T47D (cell line): ENCODE data around the gene CCNL2.

Experiments
- DNase-seq, 2 experiments: peaks; one replicate each; pipeline versions ENCODE4 v3.0.0 to v3.0.0-alpha.2; 2011 to 2012; ENCODE audit warnings: low read depth in 1 of 2, low spot score in 1 of 2
- JUND ChIP-seq: IDR thresholded peaks from 2 replicates; pipeline ENCODE4 v1.6.1; 2012; ENCODE audit warnings: low read depth
- in situ Hi-C: cut with HindIII; loops from 2 replicates; pipeline ENCODE4 v1.10.0; 2016; ENCODE audit warnings: low sequenced_read_pairs, low pct_unique_long_range_greater_than_20kb

The CCNL2 gene

DNA sequence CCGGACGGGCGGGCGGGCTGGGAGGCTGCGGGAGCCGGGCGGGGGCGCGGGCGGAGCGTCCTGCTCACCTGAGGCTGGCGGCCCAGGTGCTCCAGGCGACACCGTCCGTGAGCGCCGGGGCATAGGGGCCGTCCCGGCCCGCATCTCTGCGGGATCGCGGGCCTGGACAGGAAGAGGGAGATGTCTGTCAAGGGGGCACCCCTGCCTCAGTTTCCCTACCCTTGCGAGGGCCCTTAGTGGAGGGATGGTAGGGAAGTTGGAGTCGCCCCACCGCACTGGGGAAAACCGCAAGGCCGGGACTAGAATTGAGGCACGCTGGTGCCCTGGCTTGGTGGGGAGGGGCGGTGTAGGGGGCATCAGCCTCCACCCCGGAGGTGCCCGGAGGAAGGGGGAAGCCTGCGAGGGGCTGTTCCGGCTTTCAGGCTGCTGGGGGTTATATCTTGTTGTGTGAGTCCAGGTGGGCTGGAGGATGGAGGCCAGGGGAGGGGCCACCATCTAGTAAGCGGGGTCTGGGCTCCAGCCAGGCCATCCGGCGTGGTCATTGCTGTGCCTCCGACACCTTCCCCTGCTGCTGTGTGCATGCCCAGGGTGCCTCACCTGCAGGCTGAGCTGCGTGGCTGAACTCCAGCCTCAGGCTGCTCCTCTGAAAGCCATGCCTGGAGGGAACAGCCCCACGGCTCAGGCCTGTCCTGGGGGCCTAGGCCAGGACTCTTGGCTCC is 36.9 kb upstream of the CCNL2 start:
- DNase-seq: no peak
- no peak for TF ChIP-seq JUND
- in situ Hi-C loops: no loop called here

DNA sequence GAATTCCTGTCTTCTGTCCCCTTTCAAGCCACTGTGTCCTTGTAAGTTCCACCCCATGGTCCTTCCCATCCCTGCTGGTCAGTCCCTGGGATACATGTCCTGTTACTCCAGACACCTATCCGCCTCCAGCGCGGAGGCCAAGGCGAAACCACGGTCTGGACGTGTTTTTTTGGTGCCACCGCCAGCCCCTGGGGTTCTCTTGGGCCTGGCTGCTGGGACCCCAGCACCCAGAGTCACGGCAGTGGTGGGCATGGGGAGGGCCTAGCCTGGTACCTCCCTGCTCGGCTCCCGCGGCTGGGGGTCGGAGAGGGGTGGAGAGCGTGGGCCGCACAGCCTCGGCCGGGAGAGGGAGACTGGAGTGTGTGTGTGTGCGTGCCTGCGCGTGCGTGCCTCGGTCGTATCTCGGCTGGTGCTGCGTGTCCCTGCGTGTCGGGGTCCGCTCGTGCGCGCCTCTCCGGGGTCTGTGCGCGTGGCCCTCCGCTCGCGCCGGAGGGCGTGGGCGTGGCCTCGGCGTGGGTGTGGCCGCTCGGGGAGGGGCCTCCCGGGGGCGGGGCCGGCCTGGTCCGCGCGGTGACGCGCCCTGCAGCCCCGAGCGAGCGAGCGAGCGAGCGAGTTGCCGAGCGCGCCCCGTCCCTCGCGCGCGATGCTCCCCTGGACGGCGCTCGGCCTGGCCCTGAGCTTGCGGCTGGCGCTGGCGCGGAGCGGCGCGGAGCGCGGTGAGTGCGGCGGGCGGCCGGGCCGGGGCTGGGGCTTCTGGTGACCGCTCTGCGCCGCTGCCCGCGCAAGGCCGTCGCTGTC is 36.2 kb upstream of the CCNL2 start, which contains the start of gene VWA1:
Gene VWA1 (plus strand): TSS at position 585 of the 798 bp plus-strand sequence. CDS start 59 bp downstream, at position 644.
- in situ Hi-C loops: no loop called here
- TF ChIP-seq JUND: no peak
- DNase-seq: peak; percentile 84 to 93

DNA sequence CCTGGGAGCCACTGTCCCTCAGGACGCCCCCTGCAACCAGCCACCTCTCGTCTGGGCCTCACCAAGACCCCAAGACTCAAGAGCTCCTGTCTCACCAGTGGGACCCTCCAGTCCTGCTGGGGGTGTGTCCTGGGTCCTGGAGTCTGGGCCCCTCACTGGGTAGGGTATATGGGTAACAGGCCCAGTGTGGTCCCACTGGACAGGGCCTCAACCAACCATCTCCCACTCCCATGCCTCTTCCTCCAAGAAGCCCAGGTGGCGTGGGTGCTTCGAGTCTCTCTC is 35.6 kb upstream of the CCNL2 start:
- TF ChIP-seq JUND: no peak
- in situ Hi-C loops: no loop called here
- DNase-seq: no peak

DNA sequence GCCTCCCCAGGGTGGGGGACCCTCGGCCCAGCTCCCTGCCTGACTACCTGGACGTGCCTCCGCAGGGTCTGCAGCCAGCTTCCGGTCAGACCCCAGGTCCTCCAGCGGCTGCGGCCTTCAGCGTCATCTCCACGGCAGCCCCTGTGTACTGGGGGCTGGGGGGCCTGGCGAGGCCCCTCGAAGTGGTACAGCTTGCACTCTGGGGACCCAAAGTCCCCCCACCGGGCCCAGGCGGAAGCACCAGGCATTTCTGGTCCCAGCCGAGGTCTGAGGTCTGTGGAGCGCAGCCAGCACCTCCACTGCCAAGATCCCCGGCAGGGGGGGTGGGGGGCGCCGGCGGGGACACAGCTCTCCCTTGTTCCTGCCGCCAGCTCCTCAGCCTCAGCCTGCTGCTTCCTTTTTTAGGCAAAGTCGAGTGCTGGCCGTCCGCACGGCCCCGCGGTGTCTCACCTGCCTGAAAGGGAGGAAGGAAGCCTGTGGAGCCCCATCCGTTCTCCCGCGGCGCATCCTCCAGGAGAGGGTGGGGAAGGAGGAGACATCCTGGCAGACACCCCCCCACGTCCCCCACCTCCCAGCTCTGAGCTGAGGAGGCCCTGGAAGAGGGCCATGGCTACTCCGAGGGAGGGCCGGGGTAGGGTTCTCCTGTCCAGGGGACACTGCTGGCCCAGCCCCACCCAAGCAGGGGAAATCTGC is 35.1 kb upstream of the CCNL2 start:
- TF ChIP-seq JUND: no peak
- in situ Hi-C loops: no loop called here
- peak in 1 of 2 experiments; percentile 51 for DNase-seq

DNA sequence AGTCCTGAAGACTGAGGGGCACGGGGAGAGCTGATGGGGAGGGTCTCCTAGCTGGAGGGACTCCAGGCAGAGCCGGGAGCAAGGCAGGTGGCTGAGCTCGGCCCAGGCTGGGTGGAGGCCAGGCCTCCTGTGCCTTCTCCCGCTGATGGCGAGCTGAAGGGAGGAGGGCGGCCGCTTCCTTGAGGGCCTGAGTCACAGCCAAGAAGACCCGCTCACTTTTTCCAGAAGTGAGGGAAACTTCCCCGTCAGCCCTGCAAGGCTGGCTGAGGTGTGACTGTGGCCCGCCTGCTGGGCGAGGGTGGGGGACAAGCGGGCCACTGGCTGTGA is 34.6 kb upstream of the CCNL2 start:
- no peak for TF ChIP-seq JUND
- DNase-seq: peak in 1 of 2 experiments; percentile 43
- in situ Hi-C loops: no loop called here

DNA sequence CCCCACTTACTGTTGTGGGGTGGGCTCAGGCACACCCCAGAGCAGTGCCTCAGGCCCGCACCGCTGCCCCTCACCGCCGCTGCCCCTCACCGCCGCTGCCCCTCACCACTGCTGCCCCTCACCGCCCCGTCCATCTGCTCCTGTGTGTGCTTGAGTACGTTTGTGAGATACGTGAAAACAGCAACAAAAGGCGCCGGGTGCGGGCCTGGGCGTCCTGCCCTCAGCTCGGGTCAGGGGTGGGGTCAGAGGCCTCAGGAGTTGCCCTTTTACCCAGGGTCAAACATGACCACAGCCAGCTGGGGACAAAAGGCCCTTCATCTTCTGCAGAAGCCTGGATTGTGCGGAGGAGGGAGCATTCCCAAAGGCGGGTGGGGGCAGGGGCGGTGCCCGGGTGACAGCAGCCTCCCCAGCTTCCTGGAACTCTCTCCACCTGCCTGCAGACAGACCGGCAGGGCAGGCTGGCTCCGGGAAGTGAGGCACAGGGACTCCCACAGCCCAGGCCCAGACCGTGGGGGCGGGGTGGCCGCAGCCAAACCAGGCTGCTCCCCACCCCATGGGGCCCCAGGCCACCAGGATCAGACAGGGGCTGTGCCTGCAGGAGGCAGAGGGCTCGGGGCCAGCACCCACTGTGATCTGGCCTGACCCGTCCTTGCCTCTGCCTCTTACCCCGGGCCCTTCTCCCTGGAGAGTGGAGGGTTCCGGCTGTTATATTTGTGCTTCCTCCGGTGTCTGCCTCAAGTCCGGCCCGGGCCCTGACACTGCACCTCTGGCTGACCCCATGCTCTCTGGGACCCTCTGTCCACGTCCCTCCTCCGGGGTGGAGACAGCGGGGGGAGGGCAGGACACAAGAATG is 34.0 kb upstream of the CCNL2 start:
- in situ Hi-C loops: no loop called here

DNA sequence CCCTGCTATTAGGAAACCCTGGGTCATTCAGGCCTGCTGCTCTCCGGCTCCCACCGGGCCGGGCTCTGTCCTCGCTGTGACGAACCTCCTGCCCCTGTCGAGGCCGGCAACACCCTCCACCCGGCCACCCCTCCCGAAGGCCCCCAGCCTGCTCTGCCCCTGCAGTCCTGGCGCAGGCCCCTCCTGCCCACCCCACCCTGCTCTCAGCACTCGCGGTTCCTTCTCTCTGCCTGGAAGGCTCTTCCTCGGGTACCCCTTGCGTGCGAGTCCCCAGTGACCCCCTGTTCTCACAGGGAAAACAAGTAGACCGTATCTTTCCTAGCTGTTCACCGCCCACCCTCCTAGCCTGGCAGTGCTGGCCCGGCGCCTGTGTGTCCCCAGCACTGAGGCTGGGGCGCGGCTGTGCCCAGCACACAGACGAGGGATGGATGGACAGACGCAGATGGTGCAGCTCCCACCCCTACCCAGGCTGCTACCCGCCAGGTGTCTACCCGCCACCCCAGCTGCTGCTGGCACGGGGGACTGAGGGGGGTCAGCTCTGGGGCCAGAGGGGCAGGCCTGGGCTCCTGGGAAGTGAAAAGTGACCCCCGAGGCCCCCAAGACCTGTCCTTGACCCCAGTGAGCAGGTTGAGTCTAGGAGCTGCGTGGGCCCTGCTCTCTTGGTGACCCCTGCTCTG is 33.3 kb upstream of the CCNL2 start:
- no peak for DNase-seq
- TF ChIP-seq JUND: no peak
- in situ Hi-C loops: no loop called here

More for the DNA sequence above, 34.0 kb upstream of the CCNL2 start:
- peak; percentile 91 to 94 for DNase-seq
- no peak for TF ChIP-seq JUND

DNA sequence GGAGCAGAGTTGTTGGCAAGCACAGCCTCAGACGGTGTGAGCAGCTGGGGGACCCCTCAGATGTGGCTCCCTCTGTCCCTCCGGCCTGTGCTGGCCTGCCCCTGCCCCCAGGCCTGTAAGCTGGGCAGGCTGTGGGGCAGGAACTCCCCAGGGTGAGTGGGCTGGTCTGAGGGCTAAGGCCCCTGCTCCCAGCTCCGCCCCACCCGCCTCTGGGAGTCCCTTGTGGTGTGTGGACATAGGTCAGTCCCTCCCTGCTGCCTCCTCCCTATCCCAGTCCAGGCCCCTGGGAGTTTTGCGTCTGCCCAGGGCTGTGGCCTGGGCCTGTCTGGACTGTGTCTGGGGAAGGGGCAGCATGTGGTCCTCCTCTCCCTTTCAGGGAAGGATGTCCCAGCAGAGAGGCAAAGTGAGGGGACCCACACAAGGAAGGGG is 32.7 kb upstream of the CCNL2 start:
- TF ChIP-seq JUND: no peak
- DNase-seq: peak in 1 of 2 experiments; percentile 70
- in situ Hi-C loops: no loop called here

DNA sequence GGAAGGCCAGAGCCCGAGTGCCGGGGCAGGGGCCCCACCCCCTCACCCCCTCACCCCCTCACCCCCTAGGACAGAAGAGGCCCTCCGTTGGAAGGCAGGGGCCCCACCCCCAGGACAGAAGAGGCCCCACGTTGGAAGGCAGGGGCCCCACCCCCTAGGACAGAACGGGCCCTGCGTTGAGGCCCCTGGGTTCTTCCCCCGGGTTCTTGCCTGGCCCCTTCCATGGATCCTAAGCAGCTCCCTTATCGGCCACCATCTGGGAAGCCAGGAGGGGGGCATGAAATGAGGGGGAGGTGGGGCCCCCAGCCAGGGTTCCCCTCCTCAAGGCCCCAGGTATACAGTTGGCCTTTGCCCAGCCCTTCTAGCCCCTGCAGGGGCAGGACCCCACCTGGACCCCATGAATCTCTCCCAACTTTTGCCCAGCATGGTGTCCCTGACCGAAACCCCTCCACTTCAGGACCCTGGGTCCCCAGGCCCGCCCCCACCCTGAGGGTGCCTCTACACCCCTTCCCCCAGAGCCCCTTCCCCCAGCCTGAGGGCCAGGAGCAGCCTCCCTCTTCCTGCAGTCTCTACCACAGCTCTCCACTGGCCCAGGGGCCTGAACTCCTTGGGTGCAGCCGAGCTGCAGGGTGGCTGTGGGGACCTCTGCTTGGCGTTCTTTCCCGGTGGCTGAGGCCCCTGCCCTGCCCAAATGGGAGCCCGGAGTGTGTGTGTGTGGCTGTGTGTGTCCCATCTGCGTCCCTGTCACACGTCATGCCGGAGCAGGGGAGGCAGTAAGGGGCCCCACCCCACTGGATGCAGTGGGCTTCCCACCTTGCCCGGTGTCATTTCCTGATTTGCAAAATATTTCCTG is 32.1 kb upstream of the CCNL2 start:
- DNase-seq: no peak
- in situ Hi-C loops: no loop called here

DNA sequence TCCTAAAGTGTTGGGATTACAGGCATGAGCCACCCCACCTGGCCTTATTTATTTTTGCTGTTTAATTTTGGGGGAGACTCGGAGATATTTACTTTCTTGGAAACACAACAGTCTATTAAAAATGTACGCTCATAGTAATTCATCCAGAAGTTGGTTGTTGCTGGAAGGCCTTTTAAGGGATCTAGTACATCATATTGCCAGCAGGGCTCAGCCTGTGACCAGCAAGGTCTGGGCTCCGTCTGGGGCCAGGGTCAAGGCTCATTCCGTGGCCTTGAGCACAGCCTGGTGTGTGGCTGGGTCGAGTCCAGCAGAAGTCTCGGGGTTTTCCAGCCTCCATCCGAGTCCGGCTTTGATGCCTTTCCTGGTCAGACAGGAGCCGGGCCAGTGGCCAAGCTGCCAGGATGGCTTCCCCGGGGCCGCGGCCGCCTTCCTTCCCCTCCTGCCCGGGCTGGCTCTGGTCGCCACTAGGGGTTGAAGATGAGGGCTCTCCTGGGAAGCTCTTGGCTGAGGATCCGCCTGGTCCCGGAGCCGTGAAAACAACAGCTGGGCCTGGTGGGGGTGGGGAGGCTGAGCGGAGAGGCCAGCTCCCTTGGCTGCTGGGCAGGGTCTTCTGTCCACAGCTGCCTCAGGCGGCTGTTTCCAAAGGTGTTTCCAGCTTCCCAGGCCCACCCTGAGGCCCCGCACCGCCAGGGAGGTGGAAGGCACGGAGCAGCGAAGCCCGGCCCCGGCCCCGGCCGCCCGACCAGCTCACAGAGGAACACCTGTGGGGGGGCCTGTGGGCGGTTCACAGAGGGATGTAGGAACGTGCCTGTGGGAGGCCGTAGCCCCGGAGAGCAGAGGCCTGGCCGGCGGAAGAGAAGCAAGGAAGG is 31.2 kb upstream of the CCNL2 start:
- DNase-seq: peak in 1 of 2 experiments; percentile 78
- TF ChIP-seq JUND: no peak
- in situ Hi-C loops: no loop called here

More for the DNA sequence above, 32.1 kb upstream of the CCNL2 start:
- TF ChIP-seq JUND: no peak
